IPS-11a (cell line): ENCODE data around the gene TRIM9.
"Not testable (repeated sequence)": the region's sequence is repeated elsewhere in the genome, so short reads cannot be mapped to it uniquely, and the experiment has no call there.

ENCODE experiments used
- H3K4me3 ChIP-seq: one replicate; pipeline ENCODE4 v1.5.1; 2013; ENCODE audit warnings: low read depth, low read length, control low read depth

Gene TRIM9

GRCh38 chr14:50967103-50967502 lies 127.8 kb downstream of the TRIM9 start:
- no peak overlapping the region for H3K4me3 ChIP-seq

GRCh38 chr14:50964683-50965390 lies 130.1 kb downstream of the TRIM9 start:
- H3K4me3 ChIP-seq = no peak overlapping the region

GRCh38 chr14:50963919-50964318 lies 131.0 kb downstream of the TRIM9 start:
- no peak overlapping the region for H3K4me3 ChIP-seq

GRCh38 chr14:50961605-50962221 lies 133.2 kb downstream of the TRIM9 start:
- no peak overlapping the region for H3K4me3 ChIP-seq

- H3K4me3 ChIP-seq = no peak overlapping the region
Observed at GRCh38 chr14:50957296-50957695, 137.6 kb downstream of the TRIM9 start.

- not testable (repeated sequence) for H3K4me3 ChIP-seq
Observed at GRCh38 chr14:50956421-50956820, 138.5 kb downstream of the TRIM9 start.

GRCh38 chr14:50955373-50956043 lies 139.4 kb downstream of the TRIM9 start:
- no peak overlapping the region for H3K4me3 ChIP-seq

GRCh38 chr14:50954811-50955372 lies 140.0 kb downstream of the TRIM9 start:
- no peak overlapping the region for H3K4me3 ChIP-seq

- H3K4me3 ChIP-seq = no peak overlapping the region
Observed at GRCh38 chr14:50953502-50953901, 141.4 kb downstream of the TRIM9 start.

GRCh38 chr14:50951032-50951431 lies 143.9 kb downstream of the TRIM9 start:
- no peak overlapping the region for H3K4me3 ChIP-seq

- no peak overlapping the region for H3K4me3 ChIP-seq
Observed at GRCh38 chr14:50948205-50948604, 146.7 kb downstream of the TRIM9 start.

GRCh38 chr14:50947446-50947845 lies 147.5 kb downstream of the TRIM9 start:
- H3K4me3 ChIP-seq = no peak overlapping the region

GRCh38 chr14:50946234-50946935 lies 148.5 kb downstream of the TRIM9 start:
- H3K4me3 ChIP-seq = no peak overlapping the region

- peak overlapping the region; percentile 82 for H3K4me3 ChIP-seq
Observed at GRCh38 chr14:50944647-50945413, 150.1 kb downstream of the TRIM9 start.

GRCh38 chr14:50943943-50944646 lies 150.8 kb downstream of the TRIM9 start, which contains the start of gene PYGL:
TSS of gene PYGL (minus strand) at chr14:50944483. CDS start at chr14:50944403, 80 bp downstream.
- peak within 1 kb of the TSS; percentile 82 for H3K4me3 ChIP-seq

GRCh38 chr14:50943261-50943942 lies 151.5 kb downstream of the TRIM9 start:
- peak overlapping the region; percentile 82 for H3K4me3 ChIP-seq

- not testable (repeated sequence) for H3K4me3 ChIP-seq
Observed at GRCh38 chr14:50941638-50942037, 153.3 kb downstream of the TRIM9 start.

- H3K4me3 ChIP-seq = no peak overlapping the region
Observed at GRCh38 chr14:50941151-50941550, 153.8 kb downstream of the TRIM9 start.

- no peak overlapping the region for H3K4me3 ChIP-seq
Observed at GRCh38 chr14:50937800-50938199, 157.1 kb downstream of the TRIM9 start.
